ENCODE data around the gene DPYD. TPM values are rescaled to one million over a fixed set of nuclear protein-coding genes. Genes with fewer than 3 reads are reported as not detected.

DPYD gene
- polyA plus RNA-seq, 1 donor, result 32.5 TPM

DNA sequence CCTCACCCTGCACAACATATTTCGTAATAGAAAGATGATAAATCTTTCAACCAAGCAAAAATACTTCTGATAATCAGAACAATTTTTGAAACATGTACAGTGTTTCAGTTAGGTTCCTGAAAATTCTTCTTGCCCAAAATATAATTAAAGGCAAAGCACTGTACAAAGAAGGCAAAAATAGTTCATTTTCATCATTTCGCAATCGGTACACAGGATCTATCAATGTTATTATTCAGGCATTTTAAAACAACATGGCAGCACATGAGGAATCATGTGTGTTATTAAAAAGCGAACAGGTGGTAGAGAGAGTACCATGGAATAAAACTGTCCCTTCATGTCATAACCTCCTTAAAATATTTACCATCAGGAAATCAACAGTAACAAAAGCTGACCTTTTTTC, 356.9 kb downstream of the DPYD start:
- no peaks in the 10 kb centered on the region for H3K4me1 ChIP-seq (ENCODE audit: control insufficient read depth, insufficient read depth, low read length)
- no peaks in the 10 kb centered on the region for H3K36me3 ChIP-seq (ENCODE audit: control insufficient read depth, insufficient read depth, low read length)
- no peaks in the 10 kb centered on the region for H3K27me3 ChIP-seq (ENCODE audit: control insufficient read depth, insufficient read depth, low read length)
- H3K4me3 ChIP-seq (ENCODE audit: low read length), result no peak overlapping the region
- WGBS (ENCODE audit: insufficient coverage, low lambda C conversion rate), result 100% methylated on average over 2 of the region's 4 CpGs
- H3K27ac ChIP-seq (ENCODE audit: low read length), result no peak overlapping the region
- DNase-seq, result no peak
- no peaks in the 10 kb centered on the region for H3K9me3 ChIP-seq (ENCODE audit: control insufficient read depth, low read depth, low read length)

DNA sequence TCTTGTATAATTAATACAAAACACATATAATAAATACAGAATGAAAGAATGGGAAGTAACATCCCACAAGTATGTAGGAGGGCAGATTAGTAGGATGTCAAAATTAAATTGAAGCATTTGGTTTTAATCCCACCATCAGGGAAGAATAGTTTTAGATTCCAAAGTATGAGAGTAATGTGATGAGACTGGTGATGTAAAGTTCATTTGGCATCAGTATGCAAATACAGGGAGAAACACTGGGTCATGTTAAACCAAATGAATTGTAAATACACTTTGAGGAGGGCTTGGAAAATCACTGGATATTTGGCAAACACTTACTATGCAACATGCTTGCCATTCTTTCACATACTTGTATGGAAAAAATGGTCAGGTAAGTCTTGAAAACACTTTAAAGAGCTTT, 358.8 kb downstream of the DPYD start:
- H3K4me1 ChIP-seq (ENCODE audit: control insufficient read depth, insufficient read depth, low read length), result no peaks in the 10 kb centered on the region
- H3K9me3 ChIP-seq (ENCODE audit: control insufficient read depth, low read depth, low read length), result peaks cover 5% of the 10 kb centered on the region
- H3K4me3 ChIP-seq (ENCODE audit: low read length), result no peak overlapping the region
- no peaks in the 10 kb centered on the region for H3K27me3 ChIP-seq (ENCODE audit: control insufficient read depth, insufficient read depth, low read length)
- no peak for DNase-seq
- H3K36me3 ChIP-seq (ENCODE audit: control insufficient read depth, insufficient read depth, low read length), result no peaks in the 10 kb centered on the region
- no peak overlapping the region for H3K27ac ChIP-seq (ENCODE audit: low read length)

DNA sequence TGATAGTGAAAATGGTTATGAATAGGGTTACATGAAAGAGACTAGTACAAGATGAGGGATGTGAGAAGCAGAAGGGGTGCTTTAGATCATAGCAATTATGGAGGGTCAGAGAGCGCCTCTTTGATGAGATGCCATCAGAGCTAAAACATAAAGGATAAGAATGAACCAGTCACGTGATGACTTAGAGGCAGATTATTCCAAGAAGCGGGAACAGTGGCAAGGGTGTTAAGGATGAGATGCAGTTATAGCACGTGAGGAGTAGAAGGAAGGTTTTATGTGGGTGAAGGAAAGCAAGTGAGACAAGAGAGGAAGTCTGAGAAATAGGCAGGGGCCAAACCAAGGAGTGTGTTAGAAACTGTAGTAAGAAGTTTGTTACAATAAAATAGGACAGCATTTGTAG, 360.1 kb downstream of the DPYD start:
- no peak overlapping the region for H3K4me3 ChIP-seq (ENCODE audit: low read length)
- peaks cover 5% of the 10 kb centered on the region for H3K9me3 ChIP-seq (ENCODE audit: control insufficient read depth, low read depth, low read length)
- no peaks in the 10 kb centered on the region for H3K4me1 ChIP-seq (ENCODE audit: control insufficient read depth, insufficient read depth, low read length)
- no peak for DNase-seq
- no peak overlapping the region for H3K27ac ChIP-seq (ENCODE audit: low read length)
- H3K36me3 ChIP-seq (ENCODE audit: control insufficient read depth, insufficient read depth, low read length), result no peaks in the 10 kb centered on the region
- no peaks in the 10 kb centered on the region for H3K27me3 ChIP-seq (ENCODE audit: control insufficient read depth, insufficient read depth, low read length)
- WGBS (ENCODE audit: insufficient coverage, low lambda C conversion rate), result 60% methylated on average over 3 of the region's 4 CpGs

DNA sequence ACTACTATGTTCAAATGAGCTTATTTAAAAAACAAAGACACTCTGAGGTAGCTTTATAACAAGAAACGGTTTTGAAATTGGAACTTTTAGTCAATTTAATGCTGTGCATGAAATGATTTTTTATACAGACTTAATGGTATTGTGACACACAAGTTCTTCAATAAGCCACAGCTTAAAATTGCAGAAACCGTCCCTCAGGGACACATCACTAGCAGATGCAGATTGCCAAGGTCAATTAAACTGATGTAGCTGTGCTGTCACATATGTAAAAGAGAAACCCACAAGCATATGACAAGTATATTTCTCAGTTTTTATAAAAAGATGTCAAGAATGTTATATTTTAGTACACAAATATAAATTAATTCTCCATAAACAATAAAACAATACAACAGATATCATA, 366.9 kb downstream of the DPYD start:
- no peak overlapping the region for H3K4me3 ChIP-seq (ENCODE audit: low read length)
- no peak for DNase-seq
- H3K27ac ChIP-seq (ENCODE audit: low read length), result no peak overlapping the region
- 80% methylated on average over 1 of the region's 2 CpGs for WGBS (ENCODE audit: insufficient coverage, low lambda C conversion rate)
- H3K4me1 ChIP-seq (ENCODE audit: control insufficient read depth, insufficient read depth, low read length), result no peaks in the 10 kb centered on the region
- peaks cover 5% of the 10 kb centered on the region for H3K9me3 ChIP-seq (ENCODE audit: control insufficient read depth, low read depth, low read length)
- H3K36me3 ChIP-seq (ENCODE audit: control insufficient read depth, insufficient read depth, low read length), result peaks cover 3% of the 10 kb centered on the region
- no peaks in the 10 kb centered on the region for H3K27me3 ChIP-seq (ENCODE audit: control insufficient read depth, insufficient read depth, low read length)

DNA sequence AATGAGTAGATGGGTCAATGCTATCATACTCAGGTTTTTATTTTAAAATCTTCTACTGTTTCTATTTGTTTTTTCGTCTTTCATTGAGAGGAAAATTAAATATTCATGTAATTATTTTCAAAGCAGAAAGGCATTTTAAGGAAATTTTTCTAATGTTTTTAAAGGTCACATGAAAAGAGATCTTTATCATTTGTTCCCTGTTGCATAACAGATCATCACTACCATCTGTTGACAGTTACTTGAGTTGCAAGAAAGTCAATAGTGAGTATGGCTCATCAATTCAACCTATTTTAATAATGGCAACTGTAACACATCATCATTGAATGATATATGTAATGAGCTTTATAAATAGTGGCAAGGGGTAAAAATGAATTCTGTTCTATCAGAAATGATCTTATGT, 369.7 kb downstream of the DPYD start:
- 90% methylated on average over 1 of the region's 1 CpG for WGBS (ENCODE audit: insufficient coverage, low lambda C conversion rate)

DNA sequence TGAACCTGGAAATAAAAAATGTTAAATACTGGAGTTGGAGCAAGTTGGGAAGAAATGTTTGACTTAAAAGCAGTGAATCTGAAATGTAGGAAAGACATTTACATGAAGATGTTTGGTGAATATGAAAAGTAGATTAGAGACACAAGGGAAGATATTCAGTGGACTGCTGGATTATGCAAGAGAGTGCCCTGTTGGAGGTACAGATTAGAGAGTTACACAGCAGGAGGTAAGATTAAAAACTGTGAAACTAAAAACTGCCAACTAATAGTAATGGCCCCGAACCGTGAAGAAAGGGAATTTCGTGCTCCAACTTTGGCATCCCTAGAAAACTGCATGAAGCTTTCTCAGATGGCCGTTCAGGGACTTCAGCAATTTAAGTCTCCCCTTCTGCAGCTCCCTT, 375.4 kb downstream of the DPYD start:
- WGBS (ENCODE audit: insufficient coverage, low lambda C conversion rate), result 70% methylated on average over 2 of the region's 4 CpGs

More for the DNA sequence above, 369.7 kb downstream of the DPYD start:
- no peaks in the 10 kb centered on the region for H3K4me1 ChIP-seq (ENCODE audit: control insufficient read depth, insufficient read depth, low read length)
- H3K9me3 ChIP-seq (ENCODE audit: control insufficient read depth, low read depth, low read length), result no peaks in the 10 kb centered on the region
- no peak overlapping the region for H3K27ac ChIP-seq (ENCODE audit: low read length)
- H3K27me3 ChIP-seq (ENCODE audit: control insufficient read depth, insufficient read depth, low read length), result no peaks in the 10 kb centered on the region
- peaks cover 4% of the 10 kb centered on the region for H3K36me3 ChIP-seq (ENCODE audit: control insufficient read depth, insufficient read depth, low read length)
- no peak overlapping the region for H3K4me3 ChIP-seq (ENCODE audit: low read length)
- no peak for DNase-seq

DNA sequence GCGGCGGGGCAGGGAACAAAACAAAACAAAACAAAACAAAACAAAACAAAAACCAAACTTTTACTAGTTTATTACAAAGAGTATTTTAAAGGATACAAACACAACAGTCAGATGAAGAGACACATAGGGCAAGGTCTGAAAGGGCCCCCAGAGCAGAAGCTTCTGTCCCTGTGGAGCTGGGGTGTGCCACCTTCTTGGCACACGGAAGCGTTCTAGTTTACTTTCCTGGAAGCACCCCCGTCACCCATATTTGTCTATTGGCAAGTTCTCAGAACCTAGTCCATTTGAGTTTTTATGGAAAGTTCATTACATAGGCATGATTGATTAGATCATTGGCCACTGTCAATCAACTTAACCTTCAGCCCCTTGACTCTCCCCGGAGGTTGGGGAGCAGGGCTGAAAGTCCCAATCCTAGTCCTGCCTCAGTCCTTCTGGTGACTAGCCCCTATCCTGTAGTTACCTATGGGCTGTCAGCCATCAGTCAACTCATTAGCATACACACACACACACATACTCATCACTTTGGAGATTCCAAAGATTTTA, 380.4 kb downstream of the DPYD start:
- H3K4me1 ChIP-seq (ENCODE audit: control insufficient read depth, insufficient read depth, low read length), result no peaks in the 10 kb centered on the region
- H3K36me3 ChIP-seq (ENCODE audit: control insufficient read depth, insufficient read depth, low read length), result no peaks in the 10 kb centered on the region
- no peaks in the 10 kb centered on the region for H3K27me3 ChIP-seq (ENCODE audit: control insufficient read depth, insufficient read depth, low read length)
- H3K27ac ChIP-seq (ENCODE audit: low read length), result no peak overlapping the region
- no peak for DNase-seq
- no peak overlapping the region for H3K4me3 ChIP-seq (ENCODE audit: low read length)
- no peaks in the 10 kb centered on the region for H3K9me3 ChIP-seq (ENCODE audit: control insufficient read depth, low read depth, low read length)
- WGBS (ENCODE audit: insufficient coverage, low lambda C conversion rate), result no CpG with 5 or more reads among the region's 6 CpGs

More for the DNA sequence above, 375.4 kb downstream of the DPYD start:
- no peak for DNase-seq
- H3K36me3 ChIP-seq (ENCODE audit: control insufficient read depth, insufficient read depth, low read length), result peaks cover 4% of the 10 kb centered on the region
- no peaks in the 10 kb centered on the region for H3K4me1 ChIP-seq (ENCODE audit: control insufficient read depth, insufficient read depth, low read length)
- no peak overlapping the region for H3K4me3 ChIP-seq (ENCODE audit: low read length)
- no peaks in the 10 kb centered on the region for H3K27me3 ChIP-seq (ENCODE audit: control insufficient read depth, insufficient read depth, low read length)
- H3K27ac ChIP-seq (ENCODE audit: low read length), result no peak overlapping the region
- H3K9me3 ChIP-seq (ENCODE audit: control insufficient read depth, low read depth, low read length), result no peaks in the 10 kb centered on the region

DNA sequence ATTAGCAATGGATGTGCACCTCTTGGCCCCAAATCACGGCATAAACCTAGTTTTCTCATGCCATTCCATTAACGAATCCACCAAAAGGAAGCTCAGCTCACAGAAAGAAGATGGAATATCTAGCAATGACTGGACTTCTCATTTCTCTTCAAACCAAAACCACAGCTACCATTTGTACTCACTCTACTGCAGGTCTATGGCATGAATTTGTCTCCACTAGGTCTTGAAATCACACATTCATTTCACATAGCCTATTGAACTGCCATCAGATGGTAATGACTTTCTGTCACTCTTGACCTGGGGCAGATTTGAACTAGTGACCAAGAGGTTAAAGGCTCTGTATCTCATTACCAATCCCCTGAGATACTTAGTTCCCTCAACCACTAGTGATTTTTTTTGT, 382.7 kb downstream of the DPYD start:
- H3K27ac ChIP-seq (ENCODE audit: low read length), result no peak overlapping the region
- no peak overlapping the region for H3K4me3 ChIP-seq (ENCODE audit: low read length)
- no CpG with 5 or more reads among the region's 2 CpGs for WGBS (ENCODE audit: insufficient coverage, low lambda C conversion rate)
- no peaks in the 10 kb centered on the region for H3K36me3 ChIP-seq (ENCODE audit: control insufficient read depth, insufficient read depth, low read length)
- DNase-seq, result no peak
- H3K9me3 ChIP-seq (ENCODE audit: control insufficient read depth, low read depth, low read length), result no peaks in the 10 kb centered on the region
- H3K27me3 ChIP-seq (ENCODE audit: control insufficient read depth, insufficient read depth, low read length), result no peaks in the 10 kb centered on the region
- H3K4me1 ChIP-seq (ENCODE audit: control insufficient read depth, insufficient read depth, low read length), result no peaks in the 10 kb centered on the region

DNA sequence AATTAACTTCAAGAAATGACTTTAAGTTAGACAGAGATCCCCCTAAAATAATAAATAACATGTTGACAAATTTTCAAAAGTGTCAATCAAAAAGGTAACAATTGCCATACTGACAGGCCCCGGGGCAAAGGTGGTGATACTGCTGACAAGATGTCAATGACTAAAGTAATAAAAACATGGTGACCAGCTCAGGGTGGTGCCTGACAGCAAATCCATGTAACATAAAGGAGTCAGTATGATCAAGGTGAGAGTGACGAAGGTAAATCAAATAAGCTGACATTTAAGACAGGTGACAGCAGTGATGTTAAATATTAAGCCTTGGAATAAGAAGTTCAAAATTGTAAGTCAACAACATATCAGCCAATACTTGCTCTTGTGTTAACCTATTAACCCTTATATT, 387.5 kb downstream of the DPYD start:
- 47% methylated on average over 2 of the region's 2 CpGs for WGBS (ENCODE audit: insufficient coverage, low lambda C conversion rate)
- Histone ChIP-seq H3K27me3 (ENCODE audit: control insufficient read depth, insufficient read depth, low read length) (no peaks in the 10 kb centered on the region), H3K36me3 (ENCODE audit: control insufficient read depth, insufficient read depth, low read length) (no peaks in the 10 kb centered on the region), H3K9me3 (ENCODE audit: control insufficient read depth, low read depth, low read length) (no peaks in the 10 kb centered on the region), H3K4me3 (ENCODE audit: low read length) (no peak overlapping the region), H3K27ac (ENCODE audit: low read length) (no peak overlapping the region), H3K4me1 (ENCODE audit: control insufficient read depth, insufficient read depth, low read length) (no peaks in the 10 kb centered on the region)
- DNase-seq, result no peak

DNA sequence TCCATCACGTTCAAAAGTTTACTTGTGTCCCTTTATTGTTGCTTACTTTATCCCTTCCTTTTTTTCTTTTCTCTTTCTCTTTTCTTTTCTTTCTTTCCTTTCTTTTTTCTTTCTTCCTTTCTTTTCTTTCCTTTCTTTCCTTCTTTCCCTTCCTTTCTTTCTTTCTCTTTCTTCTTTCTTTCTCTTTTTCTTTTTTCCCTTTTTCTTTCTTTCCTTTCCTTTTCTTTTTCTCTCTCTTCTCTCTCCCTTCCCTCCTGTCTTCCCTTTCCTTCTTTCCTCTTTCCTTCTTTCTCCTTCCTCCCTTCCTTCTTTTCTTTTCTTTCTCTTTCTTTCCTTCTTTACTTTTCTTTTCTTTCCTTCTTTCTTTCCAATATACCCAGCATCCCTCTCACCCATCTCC, 391.2 kb downstream of the DPYD start:
- Histone ChIP-seq H3K36me3 (ENCODE audit: control insufficient read depth, insufficient read depth, low read length) (no peaks in the 10 kb centered on the region), H3K27ac (ENCODE audit: low read length) (no peak overlapping the region), H3K4me3 (ENCODE audit: low read length) (no peak overlapping the region), H3K27me3 (ENCODE audit: control insufficient read depth, insufficient read depth, low read length) (no peaks in the 10 kb centered on the region), H3K4me1 (ENCODE audit: control insufficient read depth, insufficient read depth, low read length) (no peaks in the 10 kb centered on the region), H3K9me3 (ENCODE audit: control insufficient read depth, low read depth, low read length) (no peaks in the 10 kb centered on the region)
- DNase-seq, result no peak
- 89% methylated on average over 1 of the region's 1 CpG for WGBS (ENCODE audit: insufficient coverage, low lambda C conversion rate)

DNA sequence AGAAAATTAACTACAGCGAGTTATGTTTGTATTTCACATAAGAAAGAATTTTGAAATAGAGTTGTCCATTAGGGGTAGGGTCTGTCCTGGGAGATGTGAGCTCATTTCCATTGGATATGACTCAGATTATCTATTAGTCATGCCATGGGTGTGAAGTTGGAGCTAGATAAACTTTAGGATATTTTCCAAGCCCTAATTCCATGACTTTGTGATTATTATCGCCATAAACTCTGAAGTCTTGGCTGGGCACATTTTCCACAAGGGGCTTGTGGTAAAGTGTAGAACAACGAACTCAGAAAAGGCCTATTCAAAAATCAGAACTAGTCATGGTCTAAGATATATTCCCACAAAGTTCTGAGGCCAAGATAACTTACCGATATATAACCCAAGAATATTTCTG, 396.6 kb downstream of the DPYD start:
- Histone ChIP-seq H3K4me1 (ENCODE audit: control insufficient read depth, insufficient read depth, low read length) (no peaks in the 10 kb centered on the region), H3K9me3 (ENCODE audit: control insufficient read depth, low read depth, low read length) (no peaks in the 10 kb centered on the region), H3K27ac (ENCODE audit: low read length) (no peak overlapping the region), H3K4me3 (ENCODE audit: low read length) (no peak overlapping the region), H3K27me3 (ENCODE audit: control insufficient read depth, insufficient read depth, low read length) (no peaks in the 10 kb centered on the region), H3K36me3 (ENCODE audit: control insufficient read depth, insufficient read depth, low read length) (no peaks in the 10 kb centered on the region)
- DNase-seq, result no peak
- WGBS (ENCODE audit: insufficient coverage, low lambda C conversion rate), result no CpG with 5 or more reads among the region's 4 CpGs

Data from large intestine (tissue), 3 donors.